HCT116 (cell line): ENCODE results near the gene NUB1. TPM values are rescaled to one million over a fixed set of nuclear protein-coding genes. Genes with fewer than 3 reads are reported as not detected.

Experiments used
- ATAC-seq: fragments of 200-7000 bp; cut with Tn5 transposase; 2 replicates; pipeline ENCODE4 v1.9.1; 2020; ENCODE audit warnings: mild to moderate bottlenecking, moderate library complexity
- BruUV-seq: library from RNA; stranded (reverse); fragments of 400-500 nt; replicated peaks from 2 replicates; lab custom pipeline; 2021; lab: Mats Ljungman, UMichigan
- CTCF ChIA-PET: fragments of 300-600 bp; sonication (Branson Sonifier 250); formaldehyde crosslinking; loops from one replicate; lab custom pipeline; 2021; ENCODE audit warnings: antibody characterized with exemption; lab: Charles Lee
- POLR2A ChIA-PET: fragments of 300-600, 350-600 bp; sonication (Branson Sonifier 250); formaldehyde crosslinking; loops from one replicate; lab custom pipeline; 2021; ENCODE audit warnings: antibody characterized with exemption; lab: Charles Lee
- RAD21 ChIA-PET, 2 experiments: fragments of 300-600 bp; sonication (Branson Sonifier 250); formaldehyde crosslinking; loops; one replicate each; lab custom pipeline; 2023; ENCODE audit warnings: low total read pairs in 2 of 2; ENCODE audit not compliant: uncharacterized antibody in 2 of 2, unreplicated experiment in 2 of 2, low non-redundant PET in 1 of 2; lab: Charles Lee
- DNase-seq: peaks from one replicate; pipeline ENCODE4 v3.0.0-alpha.2; 2010; ENCODE audit warnings: low read depth, low spot score
- H2AFZ ChIP-seq: fragments of 200-600 bp; shearing (Covaris generic), sonication (generic); 2 replicates; pipeline ENCODE4 v1.6.1; 2017; ENCODE audit warnings: low read depth, mixed run types, mixed read lengths, antibody characterized with exemption, low read length; ENCODE audit not compliant: poor library complexity, severe bottlenecking
- H3K27ac ChIP-seq: 2 replicates; pipeline ENCODE4 v1.5.1; 2012; ENCODE audit warnings: low read depth, low read length
- H3K27me3 ChIP-seq: fragments of 200-600 bp; sonication (generic); 2 replicates; pipeline ENCODE4 v1.6.1; 2016; ENCODE audit warnings: mixed run types, low read length, mixed read lengths; ENCODE audit not compliant: insufficient read depth
- H3K36me3 ChIP-seq, 2 experiments: fragments of 200-500 bp in 1 of 2; fragments of 200-600 bp in 1 of 2; sonication (Bioruptor generic) in 1 of 2; sonication (generic) in 1 of 2; 2 replicates each; pipeline versions ENCODE4 v1.5.1 to v1.6.1; 2014 to 2016; ENCODE audit warnings: low read length in 2 of 2, inconsistent platforms in 1 of 2, mixed read lengths in 1 of 2, mixed run types in 1 of 2; ENCODE audit not compliant: insufficient read depth in 2 of 2, control insufficient read depth in 1 of 2
- H3K4me1 ChIP-seq, 2 experiments: fragments of 200-600 bp in 1 of 2; sonication (generic) in 1 of 2; 2 replicates each; pipeline versions ENCODE4 v1.5.1 to v1.6.1; 2012 to 2017; ENCODE audit warnings: low read length in 2 of 2, inconsistent platforms in 1 of 2, mild to moderate bottlenecking in 1 of 2, mixed read lengths in 1 of 2, mixed run types in 1 of 2, moderate library complexity in 1 of 2; ENCODE audit not compliant: insufficient read depth in 2 of 2, control insufficient read depth in 1 of 2
- H3K4me2 ChIP-seq: fragments of 200-600 bp; sonication (generic); 2 replicates; pipeline ENCODE4 v1.6.1; 2017; ENCODE audit warnings: mixed run types, low read length, mixed read lengths
- H3K4me3 ChIP-seq, 2 experiments: fragments of 200-600 bp in 1 of 2; sonication (generic) in 1 of 2; replicated peaks in 1 of 2; 2 replicates each; pipeline ENCODE4 v1.5.1; 2011 to 2016; ENCODE audit warnings: low read length in 2 of 2, control low read depth in 1 of 2, low read depth in 1 of 2, mild to moderate bottlenecking in 1 of 2, mixed read lengths in 1 of 2, mixed run types in 1 of 2
- H3K79me2 ChIP-seq: fragments of 200-600 bp; sonication (generic); 2 replicates; pipeline ENCODE4 v1.6.1; 2017; ENCODE audit warnings: mild to moderate bottlenecking, mixed run types, low read length, moderate library complexity, mixed read lengths; ENCODE audit not compliant: insufficient read depth
- H3K9ac ChIP-seq: fragments of 200-600 bp; sonication (generic); 2 replicates; pipeline ENCODE4 v1.6.1; 2016; ENCODE audit warnings: low read length, mixed read lengths
- H3K9me2 ChIP-seq: fragments of 200-600 bp; sonication (generic), shearing (Covaris generic); 2 replicates; pipeline ENCODE4 v1.6.1; 2017; ENCODE audit warnings: mixed run types, mild to moderate bottlenecking, moderate library complexity; ENCODE audit not compliant: insufficient read depth
- H3K9me3 ChIP-seq, 2 experiments: fragments of 200-500 bp in 1 of 2; fragments of 200-600 bp in 1 of 2; sonication (Bioruptor generic) in 1 of 2; sonication (generic) in 1 of 2; 2 replicates each; pipeline ENCODE4 v1.6.1; 2014 to 2017; ENCODE audit warnings: low read length in 2 of 2, mixed read lengths in 2 of 2, inconsistent platforms in 1 of 2, low read depth in 1 of 2, mild to moderate bottlenecking in 1 of 2, mixed run types in 1 of 2, moderate library complexity in 1 of 2; ENCODE audit not compliant: control insufficient read depth in 1 of 2, insufficient read depth in 1 of 2
- H4K20me1 ChIP-seq: fragments of 200-600 bp; sonication (generic), shearing (Covaris generic); 2 replicates; pipeline ENCODE4 v1.6.1; 2017; ENCODE audit warnings: mixed run types, mild to moderate bottlenecking, moderate library complexity; ENCODE audit not compliant: insufficient read depth
- ATF3 ChIP-seq: IDR thresholded peaks from 2 replicates; pipeline ENCODE4 v1.6.1; 2012
- CBX3 ChIP-seq: IDR thresholded peaks from 2 replicates; pipeline ENCODE4 v1.6.1; 2012; ENCODE audit warnings: low read depth
- CEBPB ChIP-seq: IDR thresholded peaks from 2 replicates; pipeline ENCODE4 v1.6.1; 2012; ENCODE audit warnings: low read depth
- CTCF ChIP-seq, 3 experiments: fragments of 200-600 bp in 1 of 3; sonication (generic) in 1 of 3; IDR thresholded peaks in 2 of 3; conservative IDR thresholded peaks in 1 of 3; 2 replicates each; pipeline ENCODE4 v1.5.1; 2012 to 2017; ENCODE audit warnings: low read depth in 2 of 3, low read length in 2 of 3, antibody characterized with exemption in 1 of 3, borderline replicate concordance in 1 of 3, control low read depth in 1 of 3, mild to moderate bottlenecking in 1 of 3, mixed read lengths in 1 of 3, mixed run types in 1 of 3, moderate library complexity in 1 of 3; ENCODE audit not compliant: insufficient read depth in 1 of 3
- EGR1 ChIP-seq: IDR thresholded peaks from 2 replicates; pipeline ENCODE4 v1.6.1; 2012; ENCODE audit warnings: low read depth
- ELF1 ChIP-seq: IDR thresholded peaks from 2 replicates; pipeline ENCODE4 v1.6.1; 2012; ENCODE audit warnings: low read depth, borderline replicate concordance
- EZH2phosphoT487 ChIP-seq: fragments of 200-600 bp; IDR thresholded peaks from 2 replicates; pipeline ENCODE4 v1.6.1; 2018; ENCODE audit warnings: antibody characterized with exemption, borderline replicate concordance
- FOSL1 ChIP-seq: IDR thresholded peaks from 2 replicates; pipeline ENCODE4 v1.6.1; 2012; ENCODE audit warnings: low read depth
- JUND ChIP-seq: IDR thresholded peaks from 2 replicates; pipeline ENCODE4 v1.6.1; 2012
- POLR2AphosphoS5 ChIP-seq: IDR thresholded peaks from 2 replicates; pipeline ENCODE4 v1.6.1; 2011; ENCODE audit warnings: mild to moderate bottlenecking, low read depth, low read length, moderate library complexity
- SIN3A ChIP-seq: IDR thresholded peaks from 2 replicates; pipeline ENCODE4 v1.6.1; 2012; ENCODE audit warnings: low read depth
- SP1 ChIP-seq: IDR thresholded peaks from 2 replicates; pipeline ENCODE4 v1.6.1; 2012; ENCODE audit warnings: low read depth
- SRF ChIP-seq: IDR thresholded peaks from 2 replicates; pipeline ENCODE4 v1.6.1; 2012; ENCODE audit warnings: low read depth
- ZBTB33 ChIP-seq: IDR thresholded peaks from 2 replicates; pipeline ENCODE4 v1.6.1; 2011; ENCODE audit warnings: mild to moderate bottlenecking, low read length, moderate library complexity; ENCODE audit not compliant: insufficient replicate concordance; ENCODE audit errors: extremely low read depth
- ZFX ChIP-seq: fragments of 450-650 bp; IDR thresholded peaks from 2 replicates; pipeline ENCODE4 v1.6.1; 2017
- intact Hi-C: fragments of 100-400 bp; cut with micrococcal nuclease; formaldehyde crosslinking; loops from 2 replicates; pipeline ENCODE4 v1.10.0; 2022
- total RNA-seq: library from RNA; stranded (reverse); gene quantifications from one replicate; pipeline ENCODE4 v1.2.1, GENCODE V29; 2021; ENCODE audit not compliant: unreplicated experiment

NUB1 gene
- total RNA-seq, 1 experiment from 2014 or later: 44.0 TPM

GRCh38 chr7:151306860-151307259 is 34.8 kb upstream of the NUB1 start (continued):
- TF ChIP-seq EZH2phosphoT487 (no peak), CEBPB (no peak), SIN3A (no peak)
- TF ChIP-seq, all 23 proteins: peak for 0

- H4K20me1 ChIP-seq: no peaks in the 10 kb centered on the region
- no peaks in the 10 kb centered on the region for H3K36me3 ChIP-seq
- BruUV-seq: no TSS peak
- H3K9me3 ChIP-seq: peaks cover 0 to 8% of the 10 kb centered on the region in 2 experiments; a peak in 1 of 4 replicates
- ATAC-seq: no peak
- no peaks in the 10 kb centered on the region for H3K9me2 ChIP-seq
- ChIA-PET POLR2A (no interaction called here), CTCF (no interaction called here), RAD21 (no interaction called here)
- peaks cover 0 to 8% of the 10 kb centered on the region in 2 experiments; a peak in 1 of 4 replicates for H3K4me1 ChIP-seq
- H3K4me3 ChIP-seq: no peak overlapping the region
- intact Hi-C loops: no loop called here
- H3K4me2 ChIP-seq: no peak overlapping the region
- no peak overlapping the region for H3K27ac ChIP-seq
- DNase-seq: no peak
- H3K27me3 ChIP-seq: no peaks in the 10 kb centered on the region
- H2AFZ ChIP-seq: no peak overlapping the region
- no peaks in the 10 kb centered on the region for H3K79me2 ChIP-seq
- H3K9ac ChIP-seq: no peak overlapping the region
- TF ChIP-seq CEBPB (no peak), FOSL1 (no peak)
Measured at GRCh38 chr7:151307536-151307935, 34.1 kb upstream of the NUB1 start.

- no peaks in the 10 kb centered on the region for H3K36me3 ChIP-seq
- CTCF ChIA-PET: no interaction called here
- no peaks in the 10 kb centered on the region for H3K79me2 ChIP-seq
- H2AFZ ChIP-seq: no peak overlapping the region
- H3K9ac ChIP-seq: no peak overlapping the region
- H3K4me1 ChIP-seq: peaks cover 0 to 5% of the 10 kb centered on the region in 2 experiments; a peak in 1 of 4 replicates
- ATAC-seq (no peak), DNase-seq (no peak)
- no peaks in the 10 kb centered on the region for H4K20me1 ChIP-seq
- intact Hi-C loops: no loop called here
- peaks cover 0 to 14% of the 10 kb centered on the region in 2 experiments; a peak in 1 of 4 replicates for H3K9me3 ChIP-seq
- H3K4me3 ChIP-seq: no peak overlapping the region
- H3K4me2 ChIP-seq: no peak overlapping the region
- H3K27me3 ChIP-seq: no peaks in the 10 kb centered on the region
- RAD21 ChIA-PET: no interaction called here
- H3K27ac ChIP-seq: no peak overlapping the region
- H3K9me2 ChIP-seq: no peaks in the 10 kb centered on the region
- BruUV-seq: no TSS peak
- POLR2A ChIA-PET: no interaction called here
- no peak for TF ChIP-seq ZFX
- TF ChIP-seq ZBTB33: no peak
- TF ChIP-seq ATF3: no peak
- TF ChIP-seq POLR2AphosphoS5: no peak
- TF ChIP-seq ELF1: no peak
- TF ChIP-seq SRF: no peak
- TF ChIP-seq SP1: no peak
- TF ChIP-seq CBX3: no peak
- no peak for TF ChIP-seq FOSL1
- no peak for TF ChIP-seq EGR1
- no peak for TF ChIP-seq JUND
- TF ChIP-seq CTCF (IDR thresholded peaks at IDR 0.05 in 2 of 3, conservative IDR thresholded peaks at IDR 0.05 in 1 of 3; ENCODE audit: borderline replicate concordance in 1 of 3, insufficient read depth in 1 of 3, low read depth in 2 of 3, low read length in 2 of 3): no peak
Measured at GRCh38 chr7:151308256-151308655, 33.4 kb upstream of the NUB1 start.
